HEK293 (cell line): ENCODE results near the gene PEAK3.

Source experiments
- FEZF1 ChIP-seq: fragments of 450-650 bp; formaldehyde crosslinking; IDR thresholded peaks from 2 replicates; pipeline ENCODE4 v1.5.1; 2016; ENCODE audit warnings: missing biosample characterization, missing genetic modification characterization
- GLI4 ChIP-seq: fragments of 450-650 bp; formaldehyde crosslinking; IDR thresholded peaks from 2 replicates; pipeline ENCODE4 v1.5.1; 2016; ENCODE audit warnings: missing biosample characterization, missing genetic modification characterization
- PATZ1 ChIP-seq: fragments of 450-650 bp; formaldehyde crosslinking; IDR thresholded peaks from 2 replicates; pipeline ENCODE4 v1.5.1; 2016; ENCODE audit warnings: missing biosample characterization, missing genetic modification characterization
- SCRT1 ChIP-seq: fragments of 450-650 bp; formaldehyde crosslinking; IDR thresholded peaks from 2 replicates; pipeline ENCODE4 v1.5.1; 2016; ENCODE audit warnings: missing biosample characterization, missing genetic modification characterization, borderline replicate concordance
- SP3 ChIP-seq: fragments of 450-650 bp; formaldehyde crosslinking; IDR thresholded peaks from 2 replicates; pipeline ENCODE4 v1.5.1; 2016; ENCODE audit warnings: missing biosample characterization, missing genetic modification characterization
- TSHZ1 ChIP-seq: fragments of 450-650 bp; formaldehyde crosslinking; IDR thresholded peaks from 2 replicates; pipeline ENCODE4 v1.5.1; 2016; ENCODE audit warnings: missing biosample characterization, missing genetic modification characterization, borderline replicate concordance
- YY2 ChIP-seq: fragments of 450-650 bp; formaldehyde crosslinking; IDR thresholded peaks from 2 replicates; pipeline ENCODE4 v1.5.1; 2016; ENCODE audit warnings: missing biosample characterization, missing genetic modification characterization
- ZBTB10 ChIP-seq: fragments of 450-650 bp; formaldehyde crosslinking; IDR thresholded peaks from 2 replicates; pipeline ENCODE4 v1.5.1; 2016; ENCODE audit warnings: missing biosample characterization, missing genetic modification characterization
- ZBTB7A ChIP-seq: fragments of 450-650 bp; formaldehyde crosslinking; IDR thresholded peaks from 2 replicates; pipeline ENCODE4 v1.5.1; 2016; ENCODE audit warnings: low read depth, missing biosample characterization, missing genetic modification characterization
- ZEB2 ChIP-seq: fragments of 450-650 bp; formaldehyde crosslinking; IDR thresholded peaks from 2 replicates; pipeline ENCODE4 v1.5.1; 2016; ENCODE audit warnings: missing biosample characterization, missing genetic modification characterization
- ZFP69B ChIP-seq: fragments of 450-650 bp; formaldehyde crosslinking; IDR thresholded peaks from 2 replicates; pipeline ENCODE4 v1.5.1; 2016; ENCODE audit warnings: missing biosample characterization, missing genetic modification characterization
- ZNF157 ChIP-seq: fragments of 450-650 bp; formaldehyde crosslinking; IDR thresholded peaks from 2 replicates; pipeline ENCODE4 v1.5.1; 2016; ENCODE audit warnings: missing biosample characterization, missing genetic modification characterization
- ZNF266 ChIP-seq: fragments of 450-650 bp; formaldehyde crosslinking; IDR thresholded peaks from 2 replicates; pipeline ENCODE4 v1.5.1; 2016; ENCODE audit warnings: missing biosample characterization, missing genetic modification characterization, low read depth
- ZNF274 ChIP-seq, 2 experiments: fragments of 200-500 bp in 1 of 2; fragments of 450-650 bp in 1 of 2; sonication (Bioruptor generic) in 1 of 2; formaldehyde crosslinking in 1 of 2; IDR thresholded peaks; 2 replicates each; pipeline versions ENCODE4 v1.5.1 to v1.6.1; 2014 to 2016; ENCODE audit warnings: borderline replicate concordance in 1 of 2, inconsistent platforms in 1 of 2, low read length in 1 of 2, missing biosample characterization in 1 of 2, missing genetic modification characterization in 1 of 2
- ZNF449 ChIP-seq: fragments of 450-650 bp; formaldehyde crosslinking; IDR thresholded peaks from 2 replicates; pipeline ENCODE4 v1.5.1; 2017; ENCODE audit warnings: missing biosample characterization, mild to moderate bottlenecking, missing genetic modification characterization, moderate library complexity
- ZNF513 ChIP-seq: fragments of 450-650 bp; IDR thresholded peaks from 2 replicates; pipeline ENCODE4 v1.5.1; 2018; ENCODE audit warnings: missing biosample characterization, missing genetic modification characterization
- ZNF514 ChIP-seq: fragments of 450-650 bp; formaldehyde crosslinking; IDR thresholded peaks from 2 replicates; pipeline ENCODE4 v1.5.1; 2016; ENCODE audit warnings: missing biosample characterization, missing genetic modification characterization
- ZNF518A ChIP-seq: fragments of 450-650 bp; formaldehyde crosslinking; conservative IDR thresholded peaks from 2 replicates; pipeline ENCODE4 v1.5.1; 2016; ENCODE audit warnings: low read depth, missing biosample characterization, missing genetic modification characterization
- ZNF521 ChIP-seq: fragments of 450-650 bp; formaldehyde crosslinking; IDR thresholded peaks from 2 replicates; pipeline ENCODE4 v1.5.1; 2017; ENCODE audit warnings: missing biosample characterization, mild to moderate bottlenecking, missing genetic modification characterization
- ZNF658 ChIP-seq: fragments of 450-650 bp; formaldehyde crosslinking; IDR thresholded peaks from 2 replicates; pipeline ENCODE4; 2016; ENCODE audit warnings: missing biosample characterization, missing genetic modification characterization
- ZNF707 ChIP-seq: fragments of 450-650 bp; formaldehyde crosslinking; IDR thresholded peaks from 2 replicates; pipeline ENCODE4 v1.5.1; 2016; ENCODE audit warnings: missing biosample characterization, missing genetic modification characterization

Gene PEAK3

GRCh38 chr19:2271234-2272103 is 10.5 kb downstream of the PEAK3 start (continued):
- TF ChIP-seq ZNF513 (tag by site-specific recombination) (0 out of 2 replicates have a peak, but pooled peaks have one; percentile 11), ZNF274 (IDR thresholded peaks at IDR 0.05; ENCODE audit: low read length) (no peak), ZNF274 (tag by site-specific recombination; IDR thresholded peaks at IDR 0.05; ENCODE audit: borderline replicate concordance) (no peak), ZNF518A (tag by site-specific recombination) (0 out of 2 replicates have a peak, but pooled peaks have one; percentile 9), SP3 (tag by site-specific recombination) (peak; percentile 26), ZNF266 (no peak), PATZ1 (tag by site-specific recombination) (peak; percentile 83), ZNF658 (no peak), YY2 (tag by site-specific recombination) (no peak), ZNF157 (tag by site-specific recombination) (no peak), ZBTB10 (tag by site-specific recombination) (peak; percentile 92), ZFP69B (no peak), TSHZ1 (tag by site-specific recombination) (no peak), ZNF521 (tag by site-specific recombination) (no peak), ZBTB7A (tag by site-specific recombination) (peak; percentile 42; the same call in 1 of the 2 replicates), GLI4 (tag by site-specific recombination) (no peak), SCRT1 (tag by site-specific recombination) (no peak), FEZF1 (tag by site-specific recombination) (no peak), ZNF514 (no peak), ZEB2 (tag by site-specific recombination) (peak; percentile 72), ZNF707 (tag by site-specific recombination) (no peak), ZNF449 (no peak)
